Testis (tissue), 2 donors: Measurements from ENCODE around the gene VIM.

Experiments used
- CTCF ChIP-seq, 3 experiments: fragments of 450-650 bp in 2 of 3; fragments of 200-600 bp in 1 of 3; sonication (generic) in 1 of 3; IDR thresholded peaks; one replicate each; pipeline ENCODE4 v1.5.1; 2016 to 2019; ENCODE audit warnings: antibody characterized with exemption in 3 of 3, mild to moderate bottlenecking in 2 of 3, moderate library complexity in 1 of 3
- POLR2A ChIP-seq: fragments of 450-650 bp; IDR thresholded peaks from one replicate; pipeline ENCODE4 v1.6.1; 2017; ENCODE audit warnings: antibody characterized with exemption, mild to moderate bottlenecking, moderate library complexity

- TF ChIP-seq CTCF (IDR thresholded peaks at IDR 0.05) = no peak
- TF ChIP-seq POLR2A = no peak
These were observed 12.9 kb upstream of the VIM start for GRCh38 chr10:17214971-17215781.
